Measurements from ENCODE around the gene MMD. TPM values are rescaled to one million over a fixed set of nuclear protein-coding genes. Genes with fewer than 3 reads are reported as not detected.
A peak's percentile ranks its signal among the peaks of the same experiment; 100 is the strongest.

MMD gene
- total and polyA plus RNA-seq, 2 donors from 2014 or later = 6.4 to 9.9 TPM

- Histone ChIP-seq H3K9me3 (ENCODE audit: control insufficient read depth in 2 of 3, insufficient read depth in 1 of 3, low read length in 3 of 3) (peaks cover 0 to 7% (median 4%) of the 10 kb centered on the region in 3 donors), H3K4me3 (ENCODE audit: low read length in 3 of 3) (no peak overlapping the region), H3K27ac (ENCODE audit: low read depth in 2 of 2, low read length in 2 of 2) (no peak overlapping the region), H3K4me1 (ENCODE audit: control insufficient read depth in 2 of 3, insufficient read depth in 2 of 3, low read depth in 1 of 3, low read length in 3 of 3) (no peaks in the 10 kb centered on the region), H3K36me3 (ENCODE audit: control insufficient read depth in 2 of 3, insufficient read depth in 3 of 3, low read length in 3 of 3) (no peaks in the 10 kb centered on the region), H3K9ac (ENCODE audit: low read length in 3 of 3) (no peak overlapping the region), H3K27me3 (ENCODE audit: control insufficient read depth, insufficient read depth, low read length) (no peaks in the 10 kb centered on the region)
- TF ChIP-seq, protein P1, sequence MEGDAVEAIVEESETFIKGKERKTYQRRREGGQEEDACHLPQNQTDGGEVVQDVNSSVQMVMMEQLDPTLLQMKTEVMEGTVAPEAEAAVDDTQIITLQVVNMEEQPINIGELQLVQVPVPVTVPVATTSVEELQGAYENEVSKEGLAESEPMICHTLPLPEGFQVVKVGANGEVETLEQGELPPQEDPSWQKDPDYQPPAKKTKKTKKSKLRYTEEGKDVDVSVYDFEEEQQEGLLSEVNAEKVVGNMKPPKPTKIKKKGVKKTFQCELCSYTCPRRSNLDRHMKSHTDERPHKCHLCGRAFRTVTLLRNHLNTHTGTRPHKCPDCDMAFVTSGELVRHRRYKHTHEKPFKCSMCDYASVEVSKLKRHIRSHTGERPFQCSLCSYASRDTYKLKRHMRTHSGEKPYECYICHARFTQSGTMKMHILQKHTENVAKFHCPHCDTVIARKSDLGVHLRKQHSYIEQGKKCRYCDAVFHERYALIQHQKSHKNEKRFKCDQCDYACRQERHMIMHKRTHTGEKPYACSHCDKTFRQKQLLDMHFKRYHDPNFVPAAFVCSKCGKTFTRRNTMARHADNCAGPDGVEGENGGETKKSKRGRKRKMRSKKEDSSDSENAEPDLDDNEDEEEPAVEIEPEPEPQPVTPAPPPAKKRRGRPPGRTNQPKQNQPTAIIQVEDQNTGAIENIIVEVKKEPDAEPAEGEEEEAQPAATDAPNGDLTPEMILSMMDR (IDR thresholded peaks at IDR 0.05; ENCODE audit: borderline replicate concordance, extremely low read depth, insufficient read depth) = peak; percentile 70
- intact Hi-C loops (cut with DNase I) = loop anchor here (10.0 kb wide), 1 partner anchor 158 kb away; the partner anchor contains the start of gene SMIM36
- FAIRE-seq = peak; percentile 75
- DNase-seq = peak in 4 of 5 donors; percentile 55 to 75 (median 59)
Observed at GRCh38 chr17:55356434-55357328, 65.0 kb downstream of the MMD start.

DNA sequence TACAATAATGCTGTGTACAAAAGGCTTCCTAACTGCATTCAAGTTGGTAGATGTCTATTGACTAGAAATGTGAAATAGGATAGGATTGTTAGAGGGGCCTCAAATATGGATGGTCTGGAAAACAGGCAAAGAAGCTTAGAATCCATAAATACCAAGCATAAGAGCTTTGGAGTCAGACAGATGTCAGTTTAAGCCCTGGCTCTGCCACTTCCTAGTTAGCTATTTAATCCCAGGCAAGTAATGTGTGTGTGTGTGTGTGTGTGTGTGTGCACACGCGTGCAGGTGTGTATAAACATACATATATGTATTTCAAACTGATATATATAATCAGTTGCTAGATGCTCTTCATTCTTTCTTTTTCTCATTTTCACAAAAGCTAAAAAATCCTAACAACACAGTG is 66.7 kb downstream of the MMD start:
- no peak overlapping the region for H3K9ac ChIP-seq (ENCODE audit: low read length in 3 of 3)
- DNase-seq (no peak), FAIRE-seq (no peak)
- intact Hi-C loops (cut with DNase I) = loop anchor here (10.0 kb wide), 1 partner anchor 160 kb away; the partner anchor contains the start of gene SMIM36
- no peaks in the 10 kb centered on the region for H3K36me3 ChIP-seq (ENCODE audit: control insufficient read depth in 2 of 3, insufficient read depth in 3 of 3, low read length in 3 of 3)
- TF ChIP-seq, protein P1 (IDR thresholded peaks at IDR 0.05; ENCODE audit: borderline replicate concordance, extremely low read depth, insufficient read depth) = no peak
- no peaks in the 10 kb centered on the region for H3K4me1 ChIP-seq (ENCODE audit: control insufficient read depth in 2 of 3, insufficient read depth in 2 of 3, low read depth in 1 of 3, low read length in 3 of 3)
- H3K4me3 ChIP-seq (ENCODE audit: low read length in 3 of 3) = no peak overlapping the region
- no peak overlapping the region for H3K27ac ChIP-seq (ENCODE audit: low read depth in 2 of 2, low read length in 2 of 2)
- H3K27me3 ChIP-seq (ENCODE audit: control insufficient read depth, insufficient read depth, low read length) = no peaks in the 10 kb centered on the region
- H3K9me3 ChIP-seq (ENCODE audit: control insufficient read depth in 2 of 3, insufficient read depth in 1 of 3, low read length in 3 of 3) = no peaks in the 10 kb centered on the region

DNA sequence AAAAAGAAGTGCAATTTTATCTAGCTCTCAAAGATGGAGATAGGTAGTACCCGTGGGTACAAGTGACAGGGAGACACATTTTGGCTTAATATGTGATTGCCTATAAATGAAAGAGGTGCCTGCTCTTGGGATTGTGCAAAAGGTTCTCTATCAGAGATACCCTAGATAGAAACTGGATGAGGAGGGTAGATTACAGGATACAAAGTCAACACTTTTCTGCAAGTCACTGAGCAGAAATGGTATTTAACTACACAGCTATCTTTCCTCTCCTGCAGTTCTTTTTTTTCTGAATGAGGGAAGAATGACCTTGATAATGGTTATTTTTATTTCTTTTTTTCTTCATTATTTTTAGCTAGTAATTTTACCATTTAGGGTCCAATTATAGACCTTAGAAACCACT is 67.6 kb downstream of the MMD start:
- no peak overlapping the region for H3K9ac ChIP-seq (ENCODE audit: low read length in 3 of 3)
- TF ChIP-seq, protein P1 (IDR thresholded peaks at IDR 0.05; ENCODE audit: borderline replicate concordance, extremely low read depth, insufficient read depth) = no peak
- H3K9me3 ChIP-seq (ENCODE audit: control insufficient read depth in 2 of 3, insufficient read depth in 1 of 3, low read length in 3 of 3) = no peaks in the 10 kb centered on the region
- FAIRE-seq (no peak), DNase-seq (no peak)
- H3K27me3 ChIP-seq (ENCODE audit: control insufficient read depth, insufficient read depth, low read length) = no peaks in the 10 kb centered on the region
- no peaks in the 10 kb centered on the region for H3K36me3 ChIP-seq (ENCODE audit: control insufficient read depth in 2 of 3, insufficient read depth in 3 of 3, low read length in 3 of 3)
- H3K4me3 ChIP-seq (ENCODE audit: low read length in 3 of 3) = no peak overlapping the region
- intact Hi-C loops (cut with DNase I) = loop anchor here (10.0 kb wide), 1 partner anchor 161 kb away; the partner anchor contains the start of gene SMIM36
- H3K4me1 ChIP-seq (ENCODE audit: control insufficient read depth in 2 of 3, insufficient read depth in 2 of 3, low read depth in 1 of 3, low read length in 3 of 3) = peaks cover 0 to 4% (median 0%) of the 10 kb centered on the region in 3 donors
- H3K27ac ChIP-seq (ENCODE audit: low read depth in 2 of 2, low read length in 2 of 2) = no peak overlapping the region

Measured in kidney (tissue), 14 donors.